ENCODE data around the gene RPP14.
"Not testable (repeated sequence)": the region's sequence is repeated elsewhere in the genome, so short reads cannot be mapped to it uniquely, and the experiment has no call there.

RPP14 gene

GRCh38 chr3:58331593-58332152 lies 25.6 kb downstream of the RPP14 start:
- DNase-seq (ENCODE audit: low read depth, low spot score), result no peak

GRCh38 chr3:58332575-58333188 lies 26.6 kb downstream of the RPP14 start, which contains the start of gene PXK:
Gene PXK, plus strand, starts transcription at chr3:58332892. Its CDS starts 97 bp downstream, at chr3:58332989.
- no peak for DNase-seq (ENCODE audit: low read depth, low spot score)

- no peak for DNase-seq (ENCODE audit: low read depth, low spot score)
Observed at GRCh38 chr3:58333206-58334012, 27.4 kb downstream of the RPP14 start.

- DNase-seq (ENCODE audit: low read depth, low spot score), result no peak
Observed at GRCh38 chr3:58334013-58334321, 27.9 kb downstream of the RPP14 start.

GRCh38 chr3:58334506-58334884 lies 28.4 kb downstream of the RPP14 start:
- DNase-seq (ENCODE audit: low read depth, low spot score), result no peak

GRCh38 chr3:58335652-58335947 lies 29.6 kb downstream of the RPP14 start:
- DNase-seq (ENCODE audit: low read depth, low spot score), result no peak

- no peak for DNase-seq (ENCODE audit: low read depth, low spot score)
Observed at GRCh38 chr3:58336135-58336882, 30.3 kb downstream of the RPP14 start.

GRCh38 chr3:58337190-58337589 lies 31.1 kb downstream of the RPP14 start:
- no peak for DNase-seq (ENCODE audit: low read depth, low spot score)

- not testable (repeated sequence) for DNase-seq (ENCODE audit: low read depth, low spot score)
Observed at GRCh38 chr3:58339146-58339545, 33.1 kb downstream of the RPP14 start.

- no peak for DNase-seq (ENCODE audit: low read depth, low spot score)
Observed at GRCh38 chr3:58340594-58341244, 34.7 kb downstream of the RPP14 start.

GRCh38 chr3:58341376-58341775 lies 35.3 kb downstream of the RPP14 start:
- DNase-seq (ENCODE audit: low read depth, low spot score), result no peak

- no peak for DNase-seq (ENCODE audit: low read depth, low spot score)
Observed at GRCh38 chr3:58342676-58343075, 36.6 kb downstream of the RPP14 start.

- DNase-seq (ENCODE audit: low read depth, low spot score), result no peak
Observed at GRCh38 chr3:58345457-58345856, 39.4 kb downstream of the RPP14 start.

GRCh38 chr3:58346368-58346767 lies 40.3 kb downstream of the RPP14 start:
- DNase-seq (ENCODE audit: low read depth, low spot score), result no peak

- DNase-seq (ENCODE audit: low read depth, low spot score), result no peak
Observed at GRCh38 chr3:58347984-58348383, 41.9 kb downstream of the RPP14 start.

- DNase-seq (ENCODE audit: low read depth, low spot score), result no peak
Observed at GRCh38 chr3:58349792-58350626, 44.0 kb downstream of the RPP14 start.

GRCh38 chr3:58350627-58351013 lies 44.6 kb downstream of the RPP14 start:
- DNase-seq (ENCODE audit: low read depth, low spot score), result no peak

GRCh38 chr3:58351920-58352319 lies 45.9 kb downstream of the RPP14 start:
- DNase-seq (ENCODE audit: low read depth, low spot score), result no peak

GRCh38 chr3:58352626-58353025 lies 46.6 kb downstream of the RPP14 start:
- no peak for DNase-seq (ENCODE audit: low read depth, low spot score)

- DNase-seq (ENCODE audit: low read depth, low spot score), result no peak
Observed at GRCh38 chr3:58353722-58354553, 47.9 kb downstream of the RPP14 start.
